ENCODE data around the gene POU6F2.

Gene POU6F2

GRCh38 chr7:39516498-39516897, 538.8 kb downstream of the POU6F2 start:
- DNase-seq, result no peak

- DNase-seq, result no peak
These were observed 539.5 kb downstream of the POU6F2 start for GRCh38 chr7:39517240-39517639.

Data from fibroblast of skin of back (primary cell).